GM18868 (cell line): ENCODE results near the gene ZIC5.

ENCODE experiments used
- ATAC-seq: cut with Tn5 transposase; IDR thresholded peaks from one replicate; pipeline ENCODE4 v1.9.1; 2021; ENCODE audit warnings: mild to moderate bottlenecking, moderate library complexity; ENCODE audit not compliant: unreplicated experiment

Gene ZIC5

DNA sequence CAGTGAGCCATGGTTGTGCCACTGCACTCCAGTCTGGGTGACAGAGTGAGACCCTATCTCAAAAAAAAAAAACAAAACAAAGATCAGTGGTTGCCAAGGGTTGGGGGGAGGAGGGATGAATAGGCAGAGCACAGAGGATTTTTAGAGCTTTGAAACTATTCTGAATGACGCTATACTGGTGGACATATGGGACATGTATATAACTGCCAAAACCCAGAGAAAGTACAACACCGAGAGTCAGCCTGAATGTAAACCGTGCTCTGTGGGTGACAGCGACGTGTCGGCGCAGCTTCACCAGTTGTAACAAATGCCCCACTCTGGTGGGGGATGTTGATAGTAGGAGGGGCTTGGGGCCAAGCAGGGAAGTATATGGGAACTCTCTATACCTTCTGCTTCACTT is 32.9 kb downstream of the ZIC5 start:
- ATAC-seq = no peak

DNA sequence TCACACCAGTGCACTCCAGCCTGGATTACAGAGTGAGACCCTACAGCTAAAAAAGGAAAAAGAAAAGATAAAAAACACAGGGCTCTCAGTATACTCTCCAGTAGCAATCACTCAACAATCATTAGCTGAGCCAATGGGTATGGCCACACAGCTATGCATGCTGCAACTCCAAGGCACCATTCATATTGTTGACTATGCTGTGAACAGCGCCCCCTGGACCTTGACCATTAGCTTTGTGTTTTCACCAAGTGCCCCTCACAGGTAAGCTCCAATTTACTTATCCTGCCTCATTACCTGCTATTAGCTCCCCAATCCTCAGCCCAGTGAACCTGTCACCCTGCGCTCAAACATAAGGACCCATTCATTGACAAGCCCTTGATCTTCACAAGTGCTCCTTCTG is 35.8 kb downstream of the ZIC5 start:
- no peak for ATAC-seq

DNA sequence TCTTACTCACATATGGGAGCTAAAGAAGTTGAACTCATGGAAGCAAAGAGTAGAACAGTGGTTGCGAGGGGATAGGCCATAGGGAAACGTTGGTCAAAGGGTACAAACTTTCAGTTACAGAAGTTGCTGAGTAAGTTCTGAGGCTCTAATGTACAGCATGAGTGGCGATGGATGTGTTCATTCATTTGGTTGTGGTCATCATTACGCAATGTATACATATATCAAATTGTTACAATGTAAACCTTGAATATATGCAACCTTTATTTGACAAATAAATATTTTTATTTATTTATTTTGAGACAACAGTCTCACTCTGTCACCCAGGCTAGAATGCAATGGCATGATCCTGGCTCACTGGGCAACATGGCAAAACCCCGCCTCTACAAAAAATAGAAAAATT is 38.7 kb downstream of the ZIC5 start:
- ATAC-seq = no peak

DNA sequence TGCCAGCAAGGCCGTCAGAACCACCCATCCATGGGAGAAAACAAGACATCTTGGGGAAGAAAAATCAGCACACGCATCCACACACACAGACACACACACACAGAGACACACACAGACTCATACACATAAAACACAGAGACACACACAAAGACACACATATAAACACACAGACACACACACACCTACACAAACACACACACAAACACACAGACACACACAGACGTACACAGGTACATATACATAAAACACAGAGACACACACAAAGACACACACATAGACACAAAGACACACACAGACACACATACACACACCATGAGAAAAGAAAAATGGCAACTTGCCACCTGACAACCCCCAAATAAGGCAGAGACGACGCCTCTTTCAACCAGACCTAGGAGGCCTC is 40.6 kb downstream of the ZIC5 start:
- ATAC-seq = no peak

DNA sequence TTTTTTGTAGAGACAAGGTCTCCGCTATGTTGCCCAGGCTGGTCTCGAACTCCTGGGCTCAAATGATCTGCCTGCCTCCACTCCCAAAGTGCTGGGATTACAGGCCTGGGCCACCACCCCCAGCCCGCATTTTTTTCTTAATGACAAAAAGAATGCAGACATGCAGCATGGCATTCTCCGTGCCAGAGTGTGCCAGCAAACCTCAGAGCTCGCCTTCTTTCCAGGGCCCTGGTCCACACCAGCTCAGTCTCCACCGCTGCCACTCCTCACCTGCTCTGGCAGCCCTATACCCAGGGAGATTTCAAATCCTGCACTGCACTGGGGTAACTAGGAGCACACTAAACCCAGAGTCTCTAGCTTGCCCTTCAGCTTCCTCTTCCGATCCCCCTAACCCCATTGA is 41.7 kb downstream of the ZIC5 start:
- ATAC-seq = no peak

DNA sequence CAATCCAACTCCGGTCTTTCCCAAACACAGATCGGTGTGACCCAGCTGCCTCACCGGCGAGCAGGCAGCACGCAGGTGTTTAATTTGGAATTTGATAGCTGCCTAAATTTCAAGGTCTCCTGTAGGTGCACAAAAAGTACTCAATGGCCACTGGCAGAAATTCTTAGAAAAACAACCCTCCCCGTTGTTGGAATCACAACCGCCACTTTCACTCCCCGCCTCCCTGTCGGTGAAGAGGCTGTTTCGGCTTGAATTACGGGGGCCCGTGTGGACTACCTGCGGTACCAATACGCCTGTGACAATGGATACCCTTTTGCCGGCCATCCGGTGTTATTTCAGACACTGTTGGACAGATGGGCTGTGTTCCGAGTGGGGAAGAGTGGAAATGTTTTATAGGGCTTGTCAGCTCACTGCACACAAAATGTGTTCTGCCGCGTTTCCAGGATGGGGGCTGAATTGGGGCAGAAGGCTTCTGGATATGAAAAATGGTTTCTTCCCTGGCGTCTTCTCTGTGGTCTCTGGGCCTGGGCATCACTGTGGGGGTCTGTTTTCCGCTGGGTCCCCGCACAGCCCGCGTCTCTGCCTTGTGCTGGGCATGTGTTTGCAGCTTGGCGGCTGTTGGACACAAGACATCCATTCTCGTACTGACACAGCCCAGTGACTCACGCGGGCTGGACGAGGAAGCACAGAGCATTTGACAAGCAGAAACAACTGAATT is 45.4 kb downstream of the ZIC5 start:
- no peak for ATAC-seq

DNA sequence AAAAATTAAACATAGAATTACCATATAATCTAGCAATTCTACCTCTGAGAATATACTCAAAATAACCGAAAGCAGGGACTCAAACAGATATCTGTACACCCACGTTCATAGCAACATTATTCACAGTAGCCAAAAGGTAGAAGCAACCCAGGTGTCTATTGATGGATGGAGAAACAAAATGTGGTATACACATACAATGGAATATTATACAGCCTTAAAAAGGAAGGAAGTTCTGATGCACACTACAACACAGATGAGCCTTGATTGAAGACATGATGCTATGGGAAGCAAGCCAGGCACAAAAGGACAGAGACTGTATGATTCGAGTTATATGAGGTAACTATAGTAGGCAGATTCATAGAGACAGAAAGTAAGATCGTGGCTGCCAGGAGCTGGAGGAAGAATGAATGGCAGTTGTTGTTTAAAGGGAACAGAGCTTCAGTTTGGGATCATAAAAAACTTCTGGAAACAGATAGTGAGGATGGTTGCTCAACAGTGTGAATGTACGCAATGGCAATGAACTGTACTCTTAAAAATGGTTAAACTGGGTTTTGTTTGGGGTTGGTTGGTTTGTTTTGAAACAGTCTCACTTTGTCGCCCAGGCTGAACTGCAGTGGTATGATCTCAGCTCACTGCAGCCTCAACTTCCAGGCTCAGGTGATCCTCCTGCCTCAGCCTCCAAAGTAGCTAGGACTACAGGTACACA is 47.5 kb downstream of the ZIC5 start:
- ATAC-seq = no peak

DNA sequence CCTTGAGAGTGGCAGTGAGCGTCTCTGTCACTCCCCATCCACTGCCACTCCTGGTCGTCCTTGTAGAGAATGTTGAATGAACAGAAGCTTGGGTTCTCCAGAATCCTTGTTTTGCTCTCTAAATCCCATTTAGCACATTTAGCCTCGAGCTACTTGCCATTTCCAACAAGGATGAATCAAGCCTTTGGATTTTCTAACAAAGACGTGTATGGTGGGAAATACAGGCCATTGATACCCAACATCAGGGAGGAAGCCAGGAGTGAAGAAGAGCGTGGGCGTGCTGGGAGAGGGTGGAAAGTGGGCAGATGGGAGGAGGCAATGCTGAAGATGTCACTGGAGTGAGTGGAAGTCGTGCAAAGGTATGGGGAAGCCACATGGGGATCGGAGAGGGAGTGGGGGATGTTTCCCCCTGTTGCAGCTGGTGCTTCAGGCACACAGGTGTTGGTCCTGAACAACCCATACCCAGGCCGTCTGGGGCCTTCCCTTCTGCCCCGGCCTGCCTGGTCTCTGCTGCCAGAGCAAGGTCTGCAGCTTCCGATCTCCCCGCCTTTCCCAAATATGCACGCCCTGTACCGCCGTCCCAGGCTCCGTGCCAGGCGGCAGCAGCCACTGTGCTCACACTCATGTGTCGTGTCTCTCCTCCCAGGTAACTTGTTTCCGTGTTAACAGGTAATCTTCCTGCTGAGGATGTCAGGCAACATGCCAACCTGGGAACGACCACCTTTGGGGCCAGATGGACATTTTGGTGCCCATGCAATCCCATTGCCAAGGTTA is 48.7 kb downstream of the ZIC5 start:
- ATAC-seq = no peak

DNA sequence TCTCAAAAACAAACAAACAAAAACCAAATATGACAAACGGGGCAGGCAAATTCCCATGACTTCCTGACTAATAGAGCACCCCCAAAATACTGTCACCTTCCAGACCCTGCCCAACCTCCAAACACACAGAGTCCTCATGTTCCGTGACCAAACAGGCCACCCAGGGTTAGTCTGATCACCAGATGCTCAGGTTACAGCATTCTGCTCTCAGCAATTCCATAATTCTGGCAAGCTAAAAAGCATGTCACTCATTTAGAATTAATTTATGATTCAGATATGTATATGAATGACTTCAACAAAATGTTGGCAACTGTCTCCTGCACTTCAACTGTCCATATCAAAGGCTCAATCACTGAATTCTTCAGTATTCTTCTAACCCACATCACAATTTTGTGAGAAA is 52.4 kb downstream of the ZIC5 start:
- no peak for ATAC-seq

DNA sequence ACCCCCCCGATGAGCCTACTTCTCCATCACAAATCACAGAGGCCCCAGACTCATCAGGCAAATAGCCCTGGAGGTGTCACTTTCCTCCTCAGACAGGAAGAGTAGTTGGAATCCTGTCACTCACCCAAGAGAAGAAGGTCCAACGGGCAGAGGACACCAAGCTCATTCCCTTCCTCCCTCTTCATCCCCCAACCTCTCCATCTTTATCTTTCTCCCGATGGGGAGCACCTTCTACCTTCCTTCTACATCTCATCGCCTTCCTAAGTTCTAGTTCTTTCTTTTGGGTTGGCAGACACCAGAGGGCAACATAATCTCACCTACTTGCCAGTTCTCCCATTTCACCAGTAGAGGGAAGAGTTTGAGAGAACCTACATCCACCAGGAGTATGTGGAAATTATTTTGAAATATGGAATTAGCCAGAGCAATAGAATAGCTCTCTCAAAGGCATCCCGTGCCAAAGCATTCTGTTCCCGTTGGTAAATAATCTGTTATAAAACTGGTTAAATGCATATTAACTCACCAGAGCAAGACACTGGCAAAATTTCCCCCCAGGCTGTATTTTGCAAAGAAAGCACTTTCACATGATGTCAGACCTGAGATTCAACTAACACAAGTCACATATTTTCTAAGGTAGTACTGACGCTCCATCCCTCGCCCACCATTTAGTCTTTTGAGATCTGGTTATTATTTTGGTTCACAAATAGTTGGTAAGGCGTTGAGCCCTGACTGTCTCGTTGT is 55.0 kb downstream of the ZIC5 start:
- ATAC-seq = peak; percentile 90

DNA sequence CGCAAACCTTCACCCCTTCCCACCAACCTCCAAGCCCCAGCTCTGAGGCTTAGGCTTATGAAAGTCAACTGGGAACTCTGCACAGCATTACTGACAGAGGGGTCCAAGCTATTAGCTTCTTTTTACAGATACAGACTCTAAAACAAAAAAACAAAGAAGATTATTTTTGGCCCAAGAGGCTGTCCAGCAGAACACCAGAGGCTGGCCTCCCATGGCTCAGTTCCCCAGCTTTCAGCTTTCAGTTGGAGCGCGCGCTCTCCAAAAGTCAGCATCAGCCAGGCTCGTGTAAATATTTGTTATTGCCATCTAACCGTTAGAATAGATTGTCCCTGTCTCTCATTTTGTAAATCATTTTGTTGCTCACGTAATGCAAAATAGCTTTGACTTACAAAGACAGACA is 58.4 kb downstream of the ZIC5 start:
- no peak for ATAC-seq
